Measurements from ENCODE around the gene ABCA12.

ABCA12 gene

GRCh38 chr2:215136669-215137328, 1.6 kb downstream of the ABCA12 start:
- DNase-seq (ENCODE audit: low spot score): no peak

GRCh38 chr2:215120401-215120800, 18.0 kb downstream of the ABCA12 start:
- no peak for DNase-seq (ENCODE audit: low spot score)

- DNase-seq (ENCODE audit: low spot score): no peak
Observed at GRCh38 chr2:215119847-215120246, 18.6 kb downstream of the ABCA12 start.

GRCh38 chr2:215110918-215111317, 27.5 kb downstream of the ABCA12 start:
- no peak for DNase-seq (ENCODE audit: low spot score)

GRCh38 chr2:215107216-215108056, 31.0 kb downstream of the ABCA12 start:
- DNase-seq (ENCODE audit: low spot score): no peak

GRCh38 chr2:215105607-215106354, 32.6 kb downstream of the ABCA12 start:
- DNase-seq (ENCODE audit: low spot score): no peak

- no peak for DNase-seq (ENCODE audit: low spot score)
Observed at GRCh38 chr2:215104226-215104625, 34.2 kb downstream of the ABCA12 start.

GRCh38 chr2:215098875-215099274, 39.6 kb downstream of the ABCA12 start:
- DNase-seq (ENCODE audit: low spot score): no peak

- DNase-seq (ENCODE audit: low spot score): no peak
Observed at GRCh38 chr2:215084080-215084479, 54.3 kb downstream of the ABCA12 start.

GRCh38 chr2:215083146-215083545, 55.3 kb downstream of the ABCA12 start:
- DNase-seq (ENCODE audit: low spot score): no peak

- no peak for DNase-seq (ENCODE audit: low spot score)
Observed at GRCh38 chr2:215082446-215082845, 56.0 kb downstream of the ABCA12 start.

GRCh38 chr2:215080545-215080944, 57.9 kb downstream of the ABCA12 start:
- DNase-seq (ENCODE audit: low spot score): no peak

GRCh38 chr2:215071676-215072075, 66.8 kb downstream of the ABCA12 start:
- no peak for DNase-seq (ENCODE audit: low spot score)

GRCh38 chr2:215068399-215068798, 70.0 kb downstream of the ABCA12 start:
- DNase-seq (ENCODE audit: low spot score): no peak

- DNase-seq (ENCODE audit: low spot score): no peak
Observed at GRCh38 chr2:215066124-215066523, 72.3 kb downstream of the ABCA12 start.

GRCh38 chr2:215063526-215063925, 74.9 kb downstream of the ABCA12 start:
- DNase-seq (ENCODE audit: low spot score): no peak

GRCh38 chr2:215060861-215061536, 77.4 kb downstream of the ABCA12 start:
- no peak for DNase-seq (ENCODE audit: low spot score)

GRCh38 chr2:215059724-215060123, 78.7 kb downstream of the ABCA12 start:
- DNase-seq (ENCODE audit: low spot score): no peak

GRCh38 chr2:215055891-215056290, 82.5 kb downstream of the ABCA12 start:
- DNase-seq (ENCODE audit: low spot score): no peak

- DNase-seq (ENCODE audit: low spot score): no peak
Observed at GRCh38 chr2:215052810-215053209, 85.6 kb downstream of the ABCA12 start.

- DNase-seq (ENCODE audit: low spot score): no peak
Observed at GRCh38 chr2:215052404-215052803, 86.0 kb downstream of the ABCA12 start.

- no peak for DNase-seq (ENCODE audit: low spot score)
Observed at GRCh38 chr2:215049341-215049740, 89.1 kb downstream of the ABCA12 start.

Measured in HuH-7 (cell line).